Activated CD4-positive, alpha-beta T cell treated with anti-CD3 and anti-CD28 coated beads for 1 hour (primary cell): ENCODE measurements around the gene C3orf49.

Source experiments
- DNase-seq: peaks from one replicate; pipeline ENCODE4 v3.0.0-alpha.2; 2020

Gene C3orf49

GRCh38 chr3:63819151-63819398, at the start of gene C3orf49:
Gene C3orf49, plus strand, starts transcription at chr3:63819299. Its CDS starts 173 bp downstream, at chr3:63819472.
- DNase-seq = no peak

- DNase-seq = no peak
Observed at GRCh38 chr3:63774781-63775180, 44.3 kb upstream of the C3orf49 start.

- no peak for DNase-seq
Observed at GRCh38 chr3:63779227-63779626, 39.9 kb upstream of the C3orf49 start.

- no peak for DNase-seq
Observed at GRCh38 chr3:63791974-63792373, 27.1 kb upstream of the C3orf49 start.

- DNase-seq = no peak
Observed at GRCh38 chr3:63795438-63795837, 23.7 kb upstream of the C3orf49 start.

GRCh38 chr3:63798544-63798943, 20.6 kb upstream of the C3orf49 start:
- no peak for DNase-seq

- no peak for DNase-seq
Observed at GRCh38 chr3:63798949-63799348, 20.1 kb upstream of the C3orf49 start.

GRCh38 chr3:63800097-63800496, 19.0 kb upstream of the C3orf49 start:
- DNase-seq = no peak

- DNase-seq = no peak
Observed at GRCh38 chr3:63803911-63804310, 15.2 kb upstream of the C3orf49 start.

GRCh38 chr3:63807961-63808565, 11.0 kb upstream of the C3orf49 start:
- DNase-seq = no peak

- DNase-seq = no peak
Observed at GRCh38 chr3:63808633-63809032, 10.5 kb upstream of the C3orf49 start.

- DNase-seq = no peak
Observed at GRCh38 chr3:63809607-63810006, 9.5 kb upstream of the C3orf49 start.

GRCh38 chr3:63814237-63814636, 4.9 kb upstream of the C3orf49 start:
- DNase-seq = no peak

GRCh38 chr3:63817225-63817624, 1.9 kb upstream of the C3orf49 start:
- no peak for DNase-seq

GRCh38 chr3:63818282-63819150, 583 bp upstream of the C3orf49 start:
- peak; percentile 23 for DNase-seq

GRCh38 chr3:63824309-63824708, 5.2 kb downstream of the C3orf49 start:
- DNase-seq = no peak

GRCh38 chr3:63830526-63830925, 11.4 kb downstream of the C3orf49 start:
- no peak for DNase-seq

- no peak for DNase-seq
Observed at GRCh38 chr3:63832395-63832794, 13.3 kb downstream of the C3orf49 start.

- DNase-seq = no peak
Observed at GRCh38 chr3:63841704-63842103, 22.6 kb downstream of the C3orf49 start.

GRCh38 chr3:63842127-63842526, 23.0 kb downstream of the C3orf49 start:
- no peak for DNase-seq

- DNase-seq = no peak
Observed at GRCh38 chr3:63845215-63845614, 26.1 kb downstream of the C3orf49 start.

GRCh38 chr3:63847718-63848450, 28.8 kb downstream of the C3orf49 start:
- DNase-seq = no peak

GRCh38 chr3:63849175-63849574, 30.1 kb downstream of the C3orf49 start:
- DNase-seq = no peak

GRCh38 chr3:63851287-63851686, 32.2 kb downstream of the C3orf49 start:
- no peak for DNase-seq
